Naive thymus-derived CD4-positive, alpha-beta T cell (primary cell): ENCODE data around the gene MYO7A. TPM values are rescaled to one million over a fixed set of nuclear protein-coding genes. Genes with fewer than 3 reads are reported as not detected.

Experiments
- ATAC-seq: fragments of 150-1000 bp; cut with Tn5 transposase; 2 replicates; pipeline ENCODE4 v1.10.0; 2021; ENCODE audit warnings: mild to moderate bottlenecking, moderate library complexity
- CTCF ChIA-PET: fragments of 350-600 bp; sonication (Branson Sonifier 250); formaldehyde crosslinking; loops from one replicate; lab custom pipeline; 2021; ENCODE audit warnings: antibody characterized with exemption; lab: Charles Lee
- POLR2A ChIA-PET: fragments of 350-600 bp; sonication (Branson Sonifier 250); formaldehyde crosslinking; loops from one replicate; lab custom pipeline; 2021; ENCODE audit warnings: antibody characterized with exemption, inconsistent platforms; lab: Charles Lee
- DNase-seq, 9 donors: peaks; one replicate each; pipeline versions ENCODE4 v3.0.0 to v3.0.0-alpha.2; 2020 to 2022; ENCODE audit warnings: mixed read lengths in 1 of 9
- H3K27ac ChIP-seq: one replicate; pipeline ENCODE4 v1.7.0; 2013; ENCODE audit warnings: mild to moderate bottlenecking, low read depth, low read length, moderate library complexity
- H3K27me3 ChIP-seq, 2 donors: one replicate each; pipeline ENCODE4 v1.7.0; 2013; ENCODE audit warnings: low read length in 2 of 2, mild to moderate bottlenecking in 2 of 2, moderate library complexity in 2 of 2; ENCODE audit not compliant: control insufficient read depth in 2 of 2, insufficient read depth in 2 of 2
- H3K36me3 ChIP-seq, 3 experiments: 1 replicate in 2 of 3; 2 replicates in 1 of 3; pipeline ENCODE4 v1.7.0; 2013; ENCODE audit warnings: low read length in 3 of 3, mild to moderate bottlenecking in 3 of 3, moderate library complexity in 1 of 3; ENCODE audit not compliant: insufficient read depth in 3 of 3, control insufficient read depth in 2 of 3
- H3K4me1 ChIP-seq, 2 donors: one replicate each; pipeline ENCODE4 v1.7.0; 2013; ENCODE audit warnings: low read length in 2 of 2, mild to moderate bottlenecking in 2 of 2, moderate library complexity in 1 of 2; ENCODE audit not compliant: control insufficient read depth in 2 of 2, insufficient read depth in 2 of 2
- H3K4me3 ChIP-seq: 2 replicates; pipeline ENCODE4 v1.7.0; 2013; ENCODE audit warnings: mild to moderate bottlenecking, low read length
- H3K9me3 ChIP-seq, 3 experiments: 1 replicate in 2 of 3; 2 replicates in 1 of 3; pipeline ENCODE4 v1.7.0; 2013; ENCODE audit warnings: low read length in 3 of 3; ENCODE audit not compliant: control insufficient read depth in 2 of 3
- H3K27ac Mint-ChIP-seq, 9 donors: one replicate each; pipeline ENCODE4 v1.8.0; 2020 to 2022; ENCODE audit warnings: mixed read lengths in 9 of 9, mild to moderate bottlenecking in 8 of 9, moderate library complexity in 5 of 9, inconsistent platforms in 2 of 9
- H3K27me3 Mint-ChIP-seq, 5 donors: one replicate each; pipeline ENCODE4 v1.8.0; 2021 to 2022; ENCODE audit warnings: mixed read lengths in 5 of 5, mild to moderate bottlenecking in 1 of 5
- H3K36me3 Mint-ChIP-seq, 5 donors: one replicate each; pipeline ENCODE4 v1.8.0; 2020 to 2022; ENCODE audit warnings: mixed read lengths in 5 of 5, mild to moderate bottlenecking in 3 of 5, inconsistent platforms in 1 of 5
- H3K4me1 Mint-ChIP-seq, 7 donors: one replicate each; pipeline ENCODE4 v1.8.0; 2020 to 2022; ENCODE audit warnings: mixed read lengths in 7 of 7, mild to moderate bottlenecking in 3 of 7, inconsistent platforms in 1 of 7
- H3K4me3 Mint-ChIP-seq, 10 donors: one replicate each; pipeline ENCODE4 v1.8.0; 2020 to 2022; ENCODE audit warnings: mild to moderate bottlenecking in 10 of 10, mixed read lengths in 10 of 10, moderate library complexity in 6 of 10, inconsistent platforms in 2 of 10
- H3K9me3 Mint-ChIP-seq, 11 donors: one replicate each; pipeline ENCODE4 v1.8.0; 2020 to 2022; ENCODE audit warnings: mixed read lengths in 11 of 11, mild to moderate bottlenecking in 4 of 11, inconsistent platforms in 1 of 11, moderate library complexity in 1 of 11
- intact Hi-C, 2 donors: fragments of 100-400 bp; cut with micrococcal nuclease; formaldehyde crosslinking; loops; one replicate each; pipeline ENCODE4 v1.15.1; 2023
- polyA plus RNA-seq, 2 donors: library from polyadenylated mRNA; unstranded; fragments of 300-500 nt; fragmentation: Illumina TruSeq; gene quantifications; one replicate each; pipeline ENCODE4 v1.2.3, GENCODE V29; 2021
- total RNA-seq, 6 experiments: library from RNA in 5 of 6; stranded (reverse) in 5 of 6; gene quantifications; 1 replicate in 5 of 6; 2 replicates in 1 of 6; pipeline ENCODE4 v1.2.3 and lab custom pipeline; 2021 to 2026

MYO7A gene
- total and polyA plus RNA-seq, 7 experiments from 2014 or later: 0.07 to 2.5 (median 0.27) TPM; not detected in 2

- intact Hi-C loops: loop anchor here (1.0 to 5.0 kb wide), 3 partner anchors 61 to 490 kb away; no protein-coding TSS in a partner anchor
- Histone ChIP-seq H3K4me3 (peak overlapping the region; percentile 40), H3K27me3 (no peaks in the 10 kb centered on the region), H3K27ac (no peak overlapping the region), H3K36me3 (peaks cover 0 to 2% (median 0%) of the 10 kb centered on the region in 3 experiments), H3K9me3 (no peaks in the 10 kb centered on the region), H3K4me1 (peaks cover 3 to 11% of the 10 kb centered on the region in 2 donors)
- Mint-ChIP-seq H3K9me3 (no peaks in the 10 kb centered on the region), H3K4me1 (peaks cover 0 to 15% (median 6%) of the 10 kb centered on the region in 7 donors), H3K27me3 (peaks cover 0 to 8% (median 0%) of the 10 kb centered on the region in 5 donors), H3K4me3 (peak overlapping the region in 7 of 10 donors; percentile 54 to 75 (median 71)), H3K36me3 (peaks cover 0 to 14% (median 0%) of the 10 kb centered on the region in 5 donors), H3K27ac (no peak overlapping the region)
- ChIA-PET POLR2A (interaction anchor here (0.6 kb wide), 1 partner anchor 420 kb away, joined by 3 read pairs; no protein-coding TSS in a partner anchor), CTCF (interaction anchor here (0.6 to 2.0 kb wide), 13 partner anchors 10 to 492 kb away, joined by 3 to 16 read pairs (median 3); no protein-coding TSS in a partner anchor)
- DNase-seq (peak in 1 of 9 donors; percentile 9), ATAC-seq (no peak)
Measured at GRCh38 chr11:77126861-77127234, 1.2 kb upstream of the MYO7A start.

GRCh38 chr11:77127235-77127911, 673 bp upstream of the MYO7A start:
- H3K4me3 Mint-ChIP-seq: peak overlapping the region; percentile 54 to 76 (median 69)
- Histone ChIP-seq H3K4me3 (peak overlapping the region; percentile 40), H3K27ac (no peak overlapping the region)

GRCh38 chr11:77129069-77129841, 1.2 kb downstream of the MYO7A start:
- no peak for DNase-seq
- no peaks in the 10 kb centered on the region for H3K9me3 ChIP-seq
- ChIA-PET POLR2A (no interaction called here), CTCF (interaction anchor here (0.5 to 1.4 kb wide), 2 partner anchors 38 to 413 kb away, joined by 4 to 7 read pairs; no protein-coding TSS in a partner anchor)
- peaks cover 0 to 15% (median 6%) of the 10 kb centered on the region in 7 donors for H3K4me1 Mint-ChIP-seq
- H3K4me3 Mint-ChIP-seq: peak overlapping the region in 3 of 10 donors; percentile 24 to 34 (median 31)
- peaks cover 3 to 11% of the 10 kb centered on the region in 2 donors for H3K4me1 ChIP-seq
- peak overlapping the region in 1 of 9 donors; percentile 10 for H3K27ac Mint-ChIP-seq
- intact Hi-C loops: loop anchor here in 1 of 2 donors (5.0 kb wide), 1 partner anchor 488 kb away; no protein-coding TSS in a partner anchor
- no peak for ATAC-seq
- peaks cover 0 to 2% (median 0%) of the 10 kb centered on the region in 5 donors for H3K36me3 Mint-ChIP-seq
- H3K9me3 Mint-ChIP-seq: peaks cover 0 to 2% (median 0%) of the 10 kb centered on the region in 11 donors
- H3K27me3 ChIP-seq: no peaks in the 10 kb centered on the region
- H3K36me3 ChIP-seq: no peaks in the 10 kb centered on the region
- no peak overlapping the region for H3K27ac ChIP-seq
- H3K27me3 Mint-ChIP-seq: peaks cover 0 to 8% (median 0%) of the 10 kb centered on the region in 5 donors
- no peak overlapping the region for H3K4me3 ChIP-seq

More at GRCh38 chr11:77127235-77127911, 673 bp upstream of the MYO7A start:
- Mint-ChIP-seq H3K27ac (peak overlapping the region in 1 of 9 donors; percentile 88), H3K27me3 (peaks cover 0 to 8% (median 0%) of the 10 kb centered on the region in 5 donors), H3K4me1 (peaks cover 0 to 15% (median 6%) of the 10 kb centered on the region in 7 donors), H3K36me3 (peaks cover 0 to 14% (median 0%) of the 10 kb centered on the region in 5 donors), H3K9me3 (no peaks in the 10 kb centered on the region)
- CTCF ChIA-PET: interaction anchor here (0.6 to 2.0 kb wide), 15 partner anchors 9 to 496 kb away, joined by 3 to 16 read pairs (median 3); no protein-coding TSS in a partner anchor
- H3K27me3 ChIP-seq: no peaks in the 10 kb centered on the region
- intact Hi-C loops: loop anchor here (1.0 to 5.0 kb wide), 3 partner anchors 61 to 490 kb away; no protein-coding TSS in a partner anchor
- ATAC-seq (peak; percentile 76), DNase-seq (peak; percentile 25 to 75 (median 59))
- POLR2A ChIA-PET: interaction anchor here (0.6 kb wide), 1 partner anchor 419 kb away, joined by 3 read pairs; no protein-coding TSS in a partner anchor
- H3K9me3 ChIP-seq: no peaks in the 10 kb centered on the region
- H3K4me1 ChIP-seq: peaks cover 3 to 11% of the 10 kb centered on the region in 2 donors
- no peaks in the 10 kb centered on the region for H3K36me3 ChIP-seq

- Histone ChIP-seq H3K4me3 (no peak overlapping the region), H3K27me3 (no peaks in the 10 kb centered on the region), H3K36me3 (no peaks in the 10 kb centered on the region), H3K27ac (no peak overlapping the region), H3K9me3 (no peaks in the 10 kb centered on the region), H3K4me1 (peaks cover 3 to 11% of the 10 kb centered on the region in 2 donors)
- intact Hi-C loops: loop anchor here in 1 of 2 donors (5.0 kb wide), 1 partner anchor 487 kb away; no protein-coding TSS in a partner anchor
- CTCF ChIA-PET: interaction anchor here (0.5 kb wide), 1 partner anchor 412 kb away, joined by 4 read pairs; no protein-coding TSS in a partner anchor
- DNase-seq: no peak
- POLR2A ChIA-PET: no interaction called here
- Mint-ChIP-seq H3K36me3 (no peaks in the 10 kb centered on the region), H3K27ac (peak overlapping the region in 2 of 9 donors; percentile 10 to 46), H3K4me1 (peaks cover 0 to 15% (median 6%) of the 10 kb centered on the region in 7 donors), H3K9me3 (peaks cover 0 to 2% (median 0%) of the 10 kb centered on the region in 11 donors), H3K27me3 (peaks cover 0 to 8% (median 0%) of the 10 kb centered on the region in 5 donors), H3K4me3 (no peak overlapping the region)
- ATAC-seq: no peak
Measured at GRCh38 chr11:77129842-77130756, 2.1 kb downstream of the MYO7A start.

- H3K9me3 ChIP-seq: no peaks in the 10 kb centered on the region
- no peak for DNase-seq
- no peak overlapping the region for H3K4me3 Mint-ChIP-seq
- no peaks in the 10 kb centered on the region for H3K27me3 ChIP-seq
- CTCF ChIA-PET: no interaction called here
- ATAC-seq: no peak
- H3K4me1 ChIP-seq: peaks cover 3 to 11% of the 10 kb centered on the region in 2 donors
- H3K4me1 Mint-ChIP-seq: peaks cover 0 to 15% (median 6%) of the 10 kb centered on the region in 7 donors
- no peak overlapping the region for H3K27ac ChIP-seq
- no peaks in the 10 kb centered on the region for H3K36me3 ChIP-seq
- peaks cover 0 to 12% (median 0%) of the 10 kb centered on the region in 5 donors for H3K27me3 Mint-ChIP-seq
- peak overlapping the region in 1 of 9 donors; percentile 65 for H3K27ac Mint-ChIP-seq
- no peaks in the 10 kb centered on the region for H3K36me3 Mint-ChIP-seq
- POLR2A ChIA-PET: no interaction called here
- intact Hi-C loops: no loop called here
- H3K4me3 ChIP-seq: no peak overlapping the region
- H3K9me3 Mint-ChIP-seq: peaks cover 0 to 2% (median 0%) of the 10 kb centered on the region in 11 donors
Measured at GRCh38 chr11:77130763-77131513, 2.9 kb downstream of the MYO7A start.
